DMS153 (cell line): ENCODE results near the gene PNPLA7.
"Not testable (repeated sequence)": the region's sequence is repeated elsewhere in the genome, so short reads cannot be mapped to it uniquely, and the experiment has no call there.

Experiments used
- DNase-seq: peaks from one replicate; lab custom pipeline; 2025; lab: John Stamatoyannopoulos, UW

The PNPLA7 gene

GRCh38 chr9:137540536-137540935 lies 9.7 kb downstream of the PNPLA7 start:
- no peak for DNase-seq

DNA sequence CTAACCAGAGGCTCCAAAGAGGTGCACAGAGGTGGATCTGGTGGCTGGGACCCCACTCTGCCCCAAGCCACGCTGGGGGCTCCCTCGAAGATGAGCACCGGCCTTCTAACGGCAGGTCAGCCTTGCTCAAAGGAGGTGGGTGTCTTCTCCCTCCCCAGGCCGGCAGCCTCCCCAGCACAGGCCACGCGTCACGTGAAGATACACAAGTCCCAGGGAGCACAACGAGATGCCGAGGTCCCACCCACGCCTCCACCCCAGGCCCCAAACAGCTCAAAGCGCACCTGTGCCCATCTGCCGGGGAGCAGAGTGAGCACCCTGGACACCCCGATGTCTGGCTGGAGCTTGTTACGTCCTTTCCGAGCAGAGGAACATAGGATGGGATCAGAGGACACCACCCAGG lies 12.1 kb downstream of the PNPLA7 start:
- no peak for DNase-seq

DNA sequence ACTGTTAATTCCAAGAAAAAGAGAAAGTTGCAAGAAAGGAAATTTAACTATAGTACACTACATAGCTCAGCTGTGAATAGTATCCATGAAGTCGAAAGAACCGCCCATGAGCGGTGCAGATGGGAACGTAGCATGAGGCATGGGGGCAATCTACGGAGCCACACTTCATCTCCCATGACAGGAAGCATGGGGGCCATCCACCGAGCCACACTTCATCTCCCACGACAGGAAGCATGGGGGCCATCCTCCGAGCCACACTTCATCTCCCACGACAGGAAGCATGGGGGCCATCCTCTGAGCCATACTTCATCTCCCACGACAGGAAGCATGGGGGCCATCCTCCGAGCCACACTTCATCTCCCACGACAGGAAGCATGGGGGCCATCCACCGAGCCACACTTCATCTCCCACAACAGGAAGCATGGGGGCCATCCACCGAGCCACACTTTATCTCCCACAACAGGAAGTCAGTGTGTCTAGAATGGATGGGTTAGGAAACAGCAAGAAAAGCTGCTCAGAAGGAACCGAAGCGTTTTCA lies 13.5 kb downstream of the PNPLA7 start:
- DNase-seq, result not testable (repeated sequence)

DNA sequence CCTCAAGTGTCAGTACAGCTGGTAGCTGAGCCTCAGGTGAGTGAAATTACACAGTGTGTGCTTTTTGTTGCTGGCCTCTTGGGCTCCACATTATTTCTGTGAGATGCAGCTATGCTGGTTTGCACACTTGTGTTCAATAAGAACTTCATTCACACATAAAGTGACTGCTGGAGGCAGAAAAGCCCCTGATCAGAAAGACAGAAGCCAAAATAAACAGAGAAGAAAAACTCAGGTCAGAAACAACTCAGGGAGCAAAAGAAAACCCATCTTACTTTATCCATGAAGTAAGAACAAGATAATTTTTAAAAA lies 15.1 kb downstream of the PNPLA7 start:
- no peak for DNase-seq

- peak; percentile 78 for DNase-seq
Measured at GRCh38 chr9:137534256-137535119, 15.7 kb downstream of the PNPLA7 start.

DNA sequence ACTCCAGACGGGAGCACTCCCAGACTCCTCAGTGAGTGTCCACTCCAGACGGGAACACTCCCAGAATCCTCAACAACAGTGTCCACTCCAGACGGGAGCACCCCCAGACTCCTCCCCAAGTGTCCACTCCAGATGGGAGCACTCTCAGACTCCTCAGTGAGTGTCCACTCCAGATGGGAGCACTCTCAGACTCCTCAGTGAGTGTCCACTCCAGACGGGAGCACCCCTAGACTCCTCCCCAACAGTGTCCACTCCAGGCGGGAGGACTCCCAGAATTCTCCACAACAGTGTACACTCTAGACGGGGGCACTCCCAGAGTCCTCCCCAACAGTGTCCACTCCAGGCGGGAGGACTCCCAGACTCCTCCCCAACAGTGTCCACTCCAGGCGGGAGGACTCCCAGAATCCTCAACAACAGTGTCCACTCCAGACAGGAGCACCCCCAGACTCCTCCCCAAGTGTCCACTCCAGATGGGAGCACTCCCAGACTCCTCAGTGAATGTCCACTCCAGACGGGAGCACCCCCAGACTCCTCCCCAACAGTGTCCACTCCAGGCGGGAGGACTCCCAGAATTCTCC lies 17.2 kb downstream of the PNPLA7 start:
- DNase-seq, result not testable (repeated sequence)

GRCh38 chr9:137531099-137531765 lies 19.0 kb downstream of the PNPLA7 start:
- DNase-seq, result no peak

- DNase-seq, result no peak
Measured at GRCh38 chr9:137530331-137530730, 19.9 kb downstream of the PNPLA7 start.

GRCh38 chr9:137524981-137525317 lies 25.3 kb downstream of the PNPLA7 start:
- no peak for DNase-seq

- no peak for DNase-seq
Measured at GRCh38 chr9:137524161-137524980, 25.8 kb downstream of the PNPLA7 start.

- no peak for DNase-seq
Measured at GRCh38 chr9:137522746-137523455, 27.3 kb downstream of the PNPLA7 start.

DNA sequence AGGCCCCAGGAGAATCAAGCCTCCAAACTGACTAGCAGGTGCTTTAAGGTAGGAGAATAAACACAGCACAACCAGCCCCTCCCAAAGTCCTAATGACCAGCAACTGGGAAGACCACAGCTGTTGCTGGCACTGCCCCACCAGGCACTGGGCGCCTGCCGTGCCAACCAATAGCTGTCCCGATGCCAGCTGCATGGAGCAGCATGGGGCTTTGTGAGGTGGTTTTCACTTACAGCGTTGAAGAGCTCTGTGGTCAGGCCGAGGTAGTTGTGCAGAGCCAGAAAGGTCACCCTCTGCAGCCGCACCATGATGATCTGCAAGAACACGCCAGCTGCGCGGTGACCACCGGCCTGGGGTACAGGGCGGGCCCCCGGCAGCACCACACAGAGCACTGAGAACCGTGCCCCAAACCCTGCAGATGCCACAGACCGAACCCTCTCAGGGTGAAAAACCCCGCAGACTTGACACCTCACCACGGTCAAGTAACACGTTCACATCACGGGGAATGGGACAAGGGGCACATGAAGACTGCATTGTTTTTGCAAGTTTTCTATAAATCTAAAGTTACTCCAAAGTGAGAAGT lies 28.7 kb downstream of the PNPLA7 start:
- DNase-seq, result no peak

- no peak for DNase-seq
Measured at GRCh38 chr9:137520614-137521404, 29.4 kb downstream of the PNPLA7 start.

- DNase-seq, result no peak
Measured at GRCh38 chr9:137519553-137519952, 30.6 kb downstream of the PNPLA7 start.

- DNase-seq, result not testable (repeated sequence)
Measured at GRCh38 chr9:137518661-137519459, 31.3 kb downstream of the PNPLA7 start.

- DNase-seq, result no peak
Measured at GRCh38 chr9:137516144-137516917, 33.9 kb downstream of the PNPLA7 start.

DNA sequence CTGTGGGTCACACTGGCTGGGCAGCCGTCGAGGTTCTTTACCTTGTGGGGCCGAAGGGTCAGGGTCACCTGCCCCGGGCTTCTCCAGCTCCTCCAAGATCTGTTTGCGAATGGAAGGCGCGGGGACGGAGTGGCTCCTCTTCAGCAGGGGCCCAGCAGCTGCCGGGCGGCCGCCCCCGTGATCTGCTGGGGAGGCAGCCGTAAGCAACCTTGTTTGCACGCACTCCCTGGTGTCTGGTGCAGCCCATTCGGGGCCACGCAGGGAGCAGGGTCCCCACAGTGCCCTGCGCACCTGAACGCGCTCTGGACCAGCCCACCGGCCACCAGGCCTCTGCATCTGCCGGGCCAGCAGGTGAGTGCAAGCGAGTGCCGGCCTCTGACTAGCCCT lies 34.9 kb downstream of the PNPLA7 start:
- DNase-seq, result no peak

DNA sequence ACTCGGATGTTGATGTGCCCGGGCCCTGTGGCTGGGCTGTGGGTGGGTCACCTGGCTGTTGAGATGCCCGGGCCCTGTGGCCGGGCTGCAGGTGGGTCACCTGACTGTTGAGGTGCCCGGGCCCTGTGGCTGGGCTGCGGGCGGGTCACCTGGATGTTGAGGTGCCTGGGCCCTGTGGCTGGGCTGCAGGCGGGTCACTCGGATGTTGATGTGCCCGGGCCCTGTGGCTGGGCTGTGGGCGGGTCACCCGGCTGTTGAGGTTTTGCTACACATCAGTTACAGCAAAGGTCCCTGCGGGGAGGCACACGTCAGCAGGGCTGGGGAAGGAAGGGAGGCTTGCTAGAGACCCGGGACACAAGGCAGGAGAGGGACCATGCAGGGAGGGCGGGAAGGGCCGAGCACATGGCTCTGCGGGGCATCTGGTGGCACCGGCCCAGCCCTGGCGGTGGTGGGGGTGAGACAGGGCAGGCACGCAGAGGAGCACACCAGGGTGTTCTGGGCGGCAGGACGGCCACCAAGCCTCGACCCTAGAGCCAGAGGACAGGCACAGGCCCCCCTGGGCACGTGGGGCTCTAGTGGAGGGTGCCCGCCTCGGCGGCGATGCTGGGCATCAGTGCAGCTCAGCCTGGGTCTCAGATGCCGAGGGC lies 35.4 kb downstream of the PNPLA7 start:
- no peak for DNase-seq
